Activated CD4-positive, CD25-positive, alpha-beta regulatory T cell treated with anti-CD3 and anti-CD28 coated beads, Interleukin-2, amount 50 U/mL, for 72 hours (primary cell): Measurements from ENCODE around the gene FCN2.

ENCODE experiments used
- DNase-seq: peaks from one replicate; pipeline ENCODE4 v3.0.0; 2021

FCN2 gene

GRCh38 chr9:134880484-134881312, at the start of gene FCN2:
Gene FCN2 (plus strand): TSS chr9:134880810. CDS start chr9:134880822, 12 bp downstream.
- no peak for DNase-seq

GRCh38 chr9:134830926-134831720, 49.5 kb upstream of the FCN2 start:
- no peak for DNase-seq

GRCh38 chr9:134832471-134832870, 48.1 kb upstream of the FCN2 start:
- DNase-seq = no peak

- DNase-seq = no peak
Observed at GRCh38 chr9:134833294-134833880, 47.2 kb upstream of the FCN2 start.

GRCh38 chr9:134834217-134834956, 46.2 kb upstream of the FCN2 start:
- DNase-seq = no peak

GRCh38 chr9:134834957-134835419, 45.6 kb upstream of the FCN2 start:
- DNase-seq = no peak

GRCh38 chr9:134835448-134835847, 45.2 kb upstream of the FCN2 start:
- DNase-seq = no peak

GRCh38 chr9:134835987-134836386, 44.6 kb upstream of the FCN2 start:
- DNase-seq = no peak

- no peak for DNase-seq
Observed at GRCh38 chr9:134836406-134836970, 44.1 kb upstream of the FCN2 start.

GRCh38 chr9:134837529-134837928, 43.1 kb upstream of the FCN2 start:
- DNase-seq = no peak

GRCh38 chr9:134838651-134839454, 41.8 kb upstream of the FCN2 start:
- no peak for DNase-seq

GRCh38 chr9:134839455-134840125, 41.0 kb upstream of the FCN2 start:
- no peak for DNase-seq

- DNase-seq = no peak
Observed at GRCh38 chr9:134840511-134840910, 40.1 kb upstream of the FCN2 start.

- no peak for DNase-seq
Observed at GRCh38 chr9:134841180-134841904, 39.3 kb upstream of the FCN2 start.

- no peak for DNase-seq
Observed at GRCh38 chr9:134842321-134842720, 38.3 kb upstream of the FCN2 start.

- no peak for DNase-seq
Observed at GRCh38 chr9:134843740-134844139, 36.9 kb upstream of the FCN2 start.

GRCh38 chr9:134844821-134845220, 35.8 kb upstream of the FCN2 start:
- DNase-seq = no peak

- DNase-seq = no peak
Observed at GRCh38 chr9:134846187-134846586, 34.4 kb upstream of the FCN2 start.

- no peak for DNase-seq
Observed at GRCh38 chr9:134846699-134847098, 33.9 kb upstream of the FCN2 start.

- DNase-seq = no peak
Observed at GRCh38 chr9:134847138-134847537, 33.5 kb upstream of the FCN2 start.
